Activated effector memory CD4-positive, alpha-beta T cell treated with anti-CD3 and anti-CD28 coated beads, Interleukin-2, amount 50 U/mL, for 16 hours (primary cell): ENCODE results near the gene KLHL35.

Source experiments
- DNase-seq: peaks from one replicate; pipeline ENCODE4 v3.0.0-alpha.2; 2020

KLHL35 gene

DNA sequence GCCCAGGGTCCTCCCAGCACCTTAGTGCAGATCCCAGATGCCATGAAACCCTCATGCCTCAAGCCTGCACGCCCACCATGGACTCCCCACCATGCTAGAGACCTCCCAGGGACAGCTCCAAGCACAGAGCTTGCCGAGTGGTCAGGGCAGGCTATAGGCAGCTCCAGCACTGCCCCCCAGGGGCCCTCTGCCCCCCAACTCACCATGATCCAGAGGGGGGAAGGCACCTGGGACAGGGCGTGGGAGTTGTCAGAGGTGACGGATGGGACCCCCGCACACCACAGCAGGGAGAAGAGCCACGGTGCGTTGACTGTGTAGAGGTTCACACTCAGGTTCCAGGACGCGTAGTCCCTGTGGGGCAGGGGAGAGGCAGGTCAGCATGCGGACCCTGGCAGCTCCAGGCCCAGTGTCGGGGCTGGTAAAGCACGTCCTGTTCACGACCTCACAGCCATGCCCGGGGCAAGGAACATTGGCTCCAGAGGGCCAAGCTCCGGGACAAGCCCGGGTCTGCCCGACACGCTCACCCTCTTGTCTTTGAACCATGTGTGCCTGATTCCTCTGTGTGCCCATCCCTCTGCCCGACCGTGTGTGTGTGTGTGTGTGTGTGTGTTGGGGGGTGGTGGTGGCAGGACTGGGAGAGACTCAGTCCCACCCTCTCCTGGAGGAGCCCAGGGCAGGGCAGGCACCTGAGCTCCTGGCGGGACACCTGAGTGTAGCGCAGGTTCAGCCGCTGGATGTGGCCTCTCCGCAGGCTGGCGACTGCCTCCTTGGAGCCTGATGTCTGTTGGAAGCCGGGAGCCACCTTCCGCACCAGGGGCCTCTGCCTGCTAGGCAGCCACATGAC lies 8.2 kb upstream of the KLHL35 start:
- no peak for DNase-seq

DNA sequence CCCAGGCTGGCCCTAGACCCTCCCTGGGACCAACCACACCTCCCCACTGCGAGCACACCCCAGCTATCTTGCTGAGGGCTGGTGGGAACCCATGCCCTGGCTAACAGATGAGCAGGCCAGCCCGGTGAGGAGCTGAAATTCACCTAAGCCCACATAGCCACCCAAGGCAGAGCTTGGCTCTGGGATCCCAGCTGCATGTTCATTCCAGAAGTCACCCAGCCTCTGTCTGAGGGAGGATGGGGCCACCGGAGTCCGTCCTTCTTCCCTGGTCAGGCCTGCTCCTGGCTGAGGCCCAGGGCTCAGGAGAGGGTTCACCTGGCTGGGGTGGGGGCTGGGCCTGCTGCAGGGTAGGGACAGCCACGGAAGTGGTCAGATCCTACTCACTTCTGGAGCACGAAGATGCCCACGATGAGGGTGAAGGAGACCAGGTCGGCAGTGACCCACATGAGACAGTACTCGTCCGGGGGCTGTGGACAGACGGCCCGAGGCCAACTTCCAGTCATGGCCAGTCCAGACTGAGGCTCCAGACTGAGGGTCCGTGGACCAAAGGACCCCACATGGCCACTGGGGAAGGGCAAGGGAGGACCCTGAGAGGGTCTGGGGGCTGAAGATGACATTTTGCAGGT lies 6.6 kb upstream of the KLHL35 start:
- DNase-seq = no peak

DNA sequence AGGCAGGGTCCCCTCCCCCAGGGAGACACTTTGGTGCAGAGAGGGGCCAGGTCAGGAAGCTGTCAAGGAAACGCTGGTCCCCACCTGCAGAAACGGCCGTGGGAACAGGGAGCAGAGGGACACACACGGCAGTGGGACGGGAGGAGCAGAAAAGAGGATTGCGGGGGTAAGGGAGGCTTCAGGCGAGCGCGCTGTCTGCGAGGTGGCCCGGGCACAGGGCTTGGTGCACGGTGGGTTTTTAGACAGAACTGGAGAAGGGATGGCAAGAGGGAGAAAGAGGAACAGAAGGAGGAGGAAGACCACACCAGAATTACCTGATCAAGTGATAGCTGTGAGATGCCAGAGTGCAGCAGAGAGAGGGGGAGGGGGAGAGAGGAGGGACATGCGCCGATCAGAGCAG lies 6.0 kb upstream of the KLHL35 start:
- DNase-seq = no peak

DNA sequence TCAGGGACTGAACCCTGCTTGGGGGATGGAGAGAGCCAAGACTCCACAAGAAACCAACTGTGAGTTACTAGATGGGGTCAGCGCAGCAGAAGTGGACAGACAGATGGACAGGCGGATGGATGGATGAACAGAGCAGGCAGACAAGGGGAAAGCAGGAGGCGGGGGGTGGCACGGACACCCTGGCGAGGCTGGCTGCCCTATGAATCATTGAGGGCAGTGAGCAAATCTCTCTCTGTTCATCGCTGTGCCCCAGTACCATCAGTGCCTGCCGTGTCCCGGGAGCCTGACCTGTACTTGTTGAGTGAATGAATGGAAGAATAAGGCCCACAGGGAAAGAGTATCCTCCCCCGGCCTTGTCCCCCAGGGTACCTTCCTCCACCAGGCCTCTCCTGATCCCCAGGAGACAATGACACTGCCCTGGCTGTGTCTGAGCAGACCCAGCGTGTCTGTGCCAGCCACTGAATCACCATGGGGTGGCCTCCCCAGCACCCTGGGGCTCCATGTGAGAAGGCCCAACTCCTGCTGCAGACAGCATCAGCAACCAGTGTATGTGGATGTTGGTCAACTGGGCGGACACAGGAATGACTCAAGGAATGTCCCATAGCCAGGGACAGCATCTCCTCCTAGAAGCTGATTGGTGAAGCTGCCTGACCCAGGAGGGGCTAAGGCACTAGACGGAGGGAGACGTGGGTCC lies 5.1 kb upstream of the KLHL35 start:
- no peak for DNase-seq

DNA sequence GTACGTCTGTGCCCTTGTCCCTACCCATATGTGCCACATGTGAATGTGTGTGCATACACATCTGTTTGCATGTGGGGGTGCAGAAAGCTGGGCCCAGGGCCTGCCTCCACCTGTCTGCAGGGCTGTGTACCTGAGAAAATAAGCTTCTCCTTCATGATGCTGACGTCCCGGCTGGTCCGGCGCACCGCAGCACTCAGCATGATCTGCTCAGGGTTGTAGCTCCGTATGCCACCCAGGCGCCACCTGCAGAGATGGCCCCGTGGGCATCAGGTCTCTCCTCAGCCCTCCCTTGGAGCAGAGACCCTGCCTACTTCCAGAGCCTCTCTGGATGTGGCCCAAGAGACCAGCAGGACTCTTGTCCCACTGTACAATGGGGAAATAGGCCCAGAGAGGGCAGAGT lies 3.8 kb upstream of the KLHL35 start:
- DNase-seq = no peak

DNA sequence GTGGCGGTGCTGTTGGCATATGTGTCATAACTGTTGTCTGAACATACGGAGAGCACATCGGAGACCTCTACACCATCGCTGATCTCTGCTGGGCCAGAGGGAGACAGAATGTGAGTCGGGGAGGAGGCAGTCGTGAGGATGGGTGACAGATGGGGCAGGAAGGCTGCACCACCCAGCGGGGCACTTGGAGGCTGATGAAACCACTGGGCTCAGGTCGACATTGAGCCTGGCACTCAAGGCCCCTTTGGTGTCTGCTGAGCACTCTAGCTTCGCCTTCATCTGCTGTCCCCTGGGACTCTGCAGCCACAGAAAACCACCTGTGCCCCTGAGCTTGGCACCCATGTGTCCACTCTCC lies 2.5 kb upstream of the KLHL35 start:
- no peak for DNase-seq

DNA sequence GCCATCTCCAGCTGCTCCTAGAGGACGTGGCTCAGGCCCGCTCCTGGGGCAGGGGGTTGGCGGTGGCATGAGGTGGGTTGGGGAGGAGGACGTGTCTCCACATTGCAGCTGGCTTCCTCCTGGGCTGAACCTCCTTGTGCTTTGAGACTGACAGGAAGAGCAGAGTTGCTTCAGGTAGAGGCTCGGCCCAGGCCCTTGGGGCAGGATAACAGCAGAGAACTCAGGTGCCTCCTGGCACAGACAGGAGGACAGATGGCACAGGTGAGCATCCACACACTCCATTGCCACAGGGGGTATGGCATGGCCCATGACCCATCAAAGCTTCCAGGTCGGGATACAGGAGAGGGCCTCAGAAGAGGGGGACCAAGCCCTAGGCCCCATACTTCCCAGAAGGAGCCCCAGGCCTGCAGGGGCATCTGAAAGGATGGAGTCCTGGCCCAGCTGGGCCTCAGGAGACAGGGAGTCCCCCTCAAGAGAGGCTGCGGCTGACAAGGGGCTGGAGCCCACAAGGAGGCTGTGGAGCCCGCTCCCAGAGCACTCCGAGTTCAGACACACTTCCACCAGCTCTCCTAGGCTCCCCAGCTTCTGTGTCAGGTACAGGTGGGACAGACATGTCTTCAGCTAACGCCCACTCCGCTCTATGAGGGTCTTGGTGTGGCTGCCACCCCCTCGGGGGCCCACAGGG lies 2.0 kb upstream of the KLHL35 start:
- DNase-seq = no peak

DNA sequence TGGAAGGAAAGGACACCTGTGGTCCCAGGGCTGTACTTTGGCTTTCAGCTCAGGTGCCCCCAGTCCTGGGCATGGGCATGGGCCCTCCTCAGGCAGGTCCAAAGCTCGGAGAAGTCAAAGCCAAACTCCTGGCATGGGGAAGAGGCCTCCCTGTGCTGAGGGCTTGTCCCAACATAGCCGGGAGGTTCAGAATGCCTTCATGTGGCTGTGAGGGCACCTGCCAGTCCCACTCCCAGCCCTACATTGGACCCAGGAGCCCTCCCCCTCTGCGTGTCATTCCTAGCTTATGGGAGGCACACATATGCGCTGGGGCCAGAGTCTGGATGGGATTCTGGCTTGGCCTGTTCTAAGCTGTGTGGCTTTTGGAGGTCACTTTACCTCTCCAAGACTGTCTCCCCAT lies 1.0 kb upstream of the KLHL35 start:
- DNase-seq = no peak

DNA sequence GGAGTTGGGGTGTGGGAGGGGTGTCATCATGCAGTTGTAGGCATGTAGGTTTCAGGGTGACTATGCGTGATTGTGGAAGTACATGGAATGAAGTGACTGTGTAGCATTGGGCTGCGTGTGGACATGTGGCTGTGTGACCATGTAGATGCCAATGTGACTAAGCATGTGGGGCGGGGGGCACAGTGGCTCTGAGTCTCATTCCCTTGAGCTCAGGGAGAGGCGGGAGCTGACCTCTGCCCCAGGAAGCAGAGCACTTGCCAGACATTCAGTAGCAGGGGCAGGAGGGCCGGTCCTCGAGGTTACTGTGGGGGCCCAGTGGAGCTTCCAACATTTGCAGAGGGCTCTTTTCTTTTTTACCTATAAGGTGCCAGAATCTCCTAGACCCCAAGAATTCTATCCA lies 440 bp upstream of the KLHL35 start:
- no peak for DNase-seq

DNA sequence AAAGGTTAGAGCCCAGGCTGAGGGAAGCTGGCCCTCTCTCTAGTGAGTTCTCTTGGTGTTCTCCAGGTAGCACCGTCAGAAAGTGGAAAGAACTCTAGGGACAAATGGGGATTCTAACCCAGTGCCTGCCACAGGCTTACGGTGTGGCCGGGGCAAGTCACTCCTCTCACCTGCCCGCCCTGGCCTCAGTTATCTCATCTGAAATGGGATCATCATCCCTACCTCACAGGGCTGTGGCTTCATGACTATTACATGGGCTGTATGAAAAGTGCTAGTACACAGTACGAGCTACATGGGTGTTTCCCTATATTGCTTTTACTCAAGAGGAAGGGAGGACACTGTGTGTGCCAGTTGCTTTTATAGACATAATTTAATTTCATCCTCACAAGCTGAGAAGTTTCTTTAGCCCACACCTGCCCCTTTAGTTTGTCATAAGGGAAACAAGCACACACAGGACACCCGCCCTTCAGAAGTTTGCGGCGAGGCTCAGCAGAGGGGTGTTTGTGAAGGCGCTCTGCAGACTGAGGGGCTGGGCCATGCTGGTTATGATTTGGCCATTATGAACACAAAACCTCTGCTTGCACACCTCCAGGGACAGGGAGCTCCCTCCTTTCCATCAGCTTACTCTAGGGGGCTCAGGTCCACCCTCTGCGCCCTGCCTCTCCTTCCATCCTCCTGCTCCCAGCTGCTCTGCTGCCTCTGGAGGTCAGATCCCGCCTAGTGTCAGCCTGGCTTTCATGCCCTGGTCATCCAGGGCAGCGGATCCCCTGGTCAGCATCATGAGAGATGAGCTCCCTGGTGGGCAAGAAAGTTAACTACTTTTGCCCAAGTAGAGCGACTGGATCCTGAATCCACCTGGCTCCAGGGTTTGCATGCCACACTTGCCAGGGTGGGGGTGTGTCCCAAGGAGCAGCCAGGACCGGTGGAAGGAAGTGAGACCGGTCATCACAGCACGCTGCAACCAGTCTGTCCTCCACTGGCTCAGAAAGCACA lies 1.2 kb downstream of the KLHL35 start:
- DNase-seq = no peak

DNA sequence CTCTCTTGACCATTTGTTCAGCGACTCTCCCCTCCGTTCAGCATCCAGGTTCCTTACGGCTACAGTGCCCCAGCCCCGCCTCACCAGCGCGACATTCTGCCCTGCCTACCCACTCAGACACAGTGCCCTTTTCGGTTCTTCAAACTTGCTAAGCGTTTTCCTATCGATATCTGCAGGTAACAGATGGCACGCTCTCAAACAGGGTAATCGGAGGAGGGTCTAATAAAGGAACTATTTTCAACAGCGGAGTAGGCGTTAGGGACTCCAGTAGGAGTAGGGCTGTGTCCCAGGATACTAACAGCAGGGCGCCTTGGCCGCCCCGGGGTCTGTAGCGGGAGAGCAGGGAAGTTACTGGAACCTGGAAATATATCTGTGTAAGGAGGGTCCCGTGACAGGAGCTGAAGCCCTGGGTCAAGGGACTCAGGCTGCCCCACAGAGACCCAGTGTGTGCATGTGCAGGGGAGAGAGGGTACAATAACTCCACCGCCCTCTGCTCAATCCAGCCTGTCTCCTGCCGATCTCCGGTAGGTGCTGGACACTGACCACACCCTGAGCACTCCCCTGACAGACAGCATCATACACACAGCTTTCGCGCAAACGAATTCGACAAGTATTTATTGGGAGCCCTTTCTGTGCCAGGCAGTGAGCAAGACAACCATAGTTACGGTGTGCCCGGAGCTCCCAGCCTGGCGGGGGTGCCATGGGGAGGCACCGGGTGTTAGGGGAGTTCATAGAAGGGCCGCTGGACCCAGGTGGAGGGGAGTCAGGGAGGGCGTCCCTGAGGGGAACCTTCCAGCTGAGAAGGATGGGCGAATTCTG lies 2.1 kb downstream of the KLHL35 start:
- DNase-seq = no peak

DNA sequence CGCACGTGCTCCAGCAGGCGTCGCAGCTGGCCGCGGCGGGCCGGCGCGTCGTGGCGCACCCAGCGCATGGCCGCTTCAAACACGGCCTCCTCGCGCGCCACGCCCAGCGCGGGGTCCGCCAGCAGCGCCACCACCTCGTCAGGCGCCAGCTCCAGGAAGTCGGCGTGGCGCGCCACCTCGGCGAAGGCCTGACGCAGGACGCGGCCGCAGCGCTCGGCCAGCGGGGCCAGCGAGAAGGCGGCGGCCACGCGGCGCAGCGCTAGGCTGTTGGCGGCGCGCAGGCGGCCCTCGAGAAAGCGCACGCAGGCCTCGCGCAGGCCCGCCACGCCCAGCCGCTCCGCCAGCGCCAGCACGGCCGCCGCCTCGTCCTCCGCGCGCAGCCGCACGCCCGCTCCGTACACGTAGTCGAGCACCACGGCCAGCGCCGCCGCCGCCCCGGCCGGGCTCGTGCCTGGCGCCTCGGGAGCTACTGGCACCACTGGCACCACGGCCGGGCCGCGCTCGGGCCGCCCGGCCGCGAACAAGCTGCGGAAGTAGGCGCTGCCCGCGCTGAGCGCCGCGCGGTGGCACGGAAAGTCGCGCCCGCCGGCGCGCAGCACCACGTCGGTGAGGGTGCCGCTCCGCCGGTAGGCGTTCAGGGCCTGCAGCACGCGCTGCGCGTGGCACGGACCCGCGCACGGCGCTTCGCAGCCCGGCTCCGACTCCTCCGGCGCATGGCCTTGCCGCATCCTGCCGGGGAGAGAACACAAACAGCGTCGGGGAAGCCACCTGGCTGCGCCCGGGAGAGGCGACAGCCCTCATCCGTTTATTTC lies 2.9 kb downstream of the KLHL35 start:
- peak; percentile 86 for DNase-seq

DNA sequence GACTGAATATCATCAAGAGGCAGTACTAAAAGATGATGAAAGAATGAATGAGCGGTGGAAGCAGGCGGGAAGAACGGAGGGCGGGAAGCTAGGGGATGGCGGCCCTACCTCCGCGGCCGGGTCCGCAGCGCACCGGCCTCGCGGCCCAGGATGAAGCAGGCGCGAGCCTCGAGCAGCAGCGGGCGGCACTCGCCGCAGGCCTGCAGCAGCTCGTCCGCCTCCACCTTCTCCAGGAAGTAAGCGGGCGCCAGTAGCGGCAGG lies 3.4 kb downstream of the KLHL35 start:
- no peak for DNase-seq

DNA sequence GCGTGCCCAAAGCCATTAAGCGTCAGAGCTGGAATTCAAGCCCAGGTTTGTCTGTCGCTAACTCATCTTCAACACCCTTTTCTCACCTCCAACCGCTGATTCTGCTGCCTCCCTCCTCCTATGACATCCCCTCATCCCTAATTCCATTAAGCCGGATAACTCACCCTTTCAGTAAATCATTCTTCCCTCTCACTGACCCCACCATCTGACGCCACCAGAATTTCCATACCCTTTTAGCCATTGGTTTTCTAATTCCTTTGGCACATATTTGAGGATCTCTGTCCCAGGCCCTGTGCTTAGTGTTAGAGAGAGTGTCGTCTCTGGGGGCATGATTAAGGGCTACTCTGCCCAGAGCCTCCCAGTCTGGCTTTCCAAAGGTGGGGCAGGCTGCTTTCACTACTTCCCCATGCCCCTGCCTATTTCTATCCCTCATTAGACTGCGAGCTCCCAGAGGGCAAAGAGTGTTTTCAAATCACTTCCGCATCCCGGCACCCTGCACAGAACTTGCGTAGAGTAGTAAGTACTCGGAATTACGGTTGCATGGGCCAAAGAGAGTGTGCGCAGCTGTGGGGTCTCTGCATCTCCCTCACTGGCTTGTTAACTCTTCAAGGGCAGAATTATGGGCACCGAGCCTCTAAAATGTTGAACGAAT lies 3.9 kb downstream of the KLHL35 start:
- DNase-seq = no peak

DNA sequence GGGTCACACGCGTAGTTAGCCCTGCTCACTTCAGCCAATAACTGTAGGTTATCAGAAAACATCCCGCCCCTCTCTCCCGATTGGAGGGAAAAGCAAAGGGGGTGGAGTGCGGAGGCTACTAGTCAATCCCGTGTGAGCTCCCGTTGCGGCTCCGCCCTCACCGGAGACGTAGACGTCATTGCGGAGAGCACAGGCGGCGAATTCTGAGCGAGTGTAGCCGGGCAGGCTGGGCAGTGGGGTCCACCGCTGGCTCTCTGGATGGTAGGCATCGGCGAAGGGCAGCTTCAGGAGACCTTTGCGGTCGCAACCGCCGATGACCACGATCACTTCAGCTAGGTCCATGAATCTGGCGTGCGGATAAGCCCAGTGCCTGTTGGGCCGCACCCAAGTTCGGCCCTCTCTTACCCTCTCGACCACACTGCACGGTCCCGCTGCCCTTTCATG lies 4.7 kb downstream of the KLHL35 start:
- DNase-seq = peak; percentile 89

DNA sequence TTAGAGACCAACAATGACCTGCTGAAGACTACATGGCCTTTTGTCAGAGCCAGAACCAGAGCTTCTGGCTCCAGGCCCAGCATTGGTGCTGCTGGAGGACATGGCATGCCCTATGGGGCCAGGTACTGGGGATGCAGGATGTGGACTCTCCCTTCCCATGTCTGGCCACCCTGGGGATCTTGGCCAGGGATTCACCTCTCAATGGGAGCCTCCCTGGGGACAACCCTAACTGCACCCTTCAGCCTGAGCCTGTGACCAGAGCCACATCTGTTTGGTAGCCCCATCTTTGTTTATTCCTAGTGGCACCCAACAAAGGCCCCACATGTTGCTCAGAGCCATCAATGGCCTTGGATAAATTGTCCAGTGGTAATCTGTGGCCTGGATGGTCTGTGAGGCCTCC lies 5.8 kb downstream of the KLHL35 start:
- DNase-seq = no peak

DNA sequence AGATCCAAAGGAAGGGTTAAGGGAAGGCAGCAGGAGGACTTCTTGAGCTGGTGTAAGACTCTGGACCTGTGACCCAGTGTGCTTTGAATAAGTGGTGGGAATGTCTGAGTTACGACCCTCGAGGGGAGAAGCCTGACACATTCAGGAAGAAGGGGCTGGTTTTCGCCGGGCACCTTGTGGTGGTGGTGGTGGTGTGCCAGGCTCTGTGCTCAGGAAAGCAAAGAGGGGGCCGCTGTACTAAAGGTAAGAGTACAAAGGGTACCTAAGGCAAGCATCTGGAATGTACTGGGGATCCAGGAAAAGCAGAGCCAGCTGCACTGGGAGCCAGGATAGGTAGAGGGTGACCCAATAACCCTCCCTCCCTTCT lies 6.3 kb downstream of the KLHL35 start:
- DNase-seq = no peak

DNA sequence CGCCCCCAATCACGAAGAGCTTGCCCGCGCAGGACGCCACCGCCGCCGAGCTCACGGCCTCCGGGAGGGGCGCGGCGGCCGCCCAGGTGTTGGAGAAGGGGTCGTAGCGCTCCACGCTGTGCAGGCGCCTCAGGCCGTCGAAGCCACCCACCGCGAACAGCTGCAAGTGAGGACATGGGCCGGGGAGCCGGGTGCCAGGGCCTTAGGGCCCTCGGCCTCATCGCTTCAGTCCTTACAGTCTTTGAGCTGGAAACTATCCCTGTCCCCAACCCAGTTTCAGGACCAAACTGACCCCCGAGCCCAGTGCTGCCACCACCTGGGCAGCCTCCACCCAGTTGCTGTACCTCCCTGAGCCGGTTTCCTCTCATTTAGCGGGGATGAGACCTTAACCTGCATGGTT lies 7.6 kb downstream of the KLHL35 start:
- DNase-seq = no peak

DNA sequence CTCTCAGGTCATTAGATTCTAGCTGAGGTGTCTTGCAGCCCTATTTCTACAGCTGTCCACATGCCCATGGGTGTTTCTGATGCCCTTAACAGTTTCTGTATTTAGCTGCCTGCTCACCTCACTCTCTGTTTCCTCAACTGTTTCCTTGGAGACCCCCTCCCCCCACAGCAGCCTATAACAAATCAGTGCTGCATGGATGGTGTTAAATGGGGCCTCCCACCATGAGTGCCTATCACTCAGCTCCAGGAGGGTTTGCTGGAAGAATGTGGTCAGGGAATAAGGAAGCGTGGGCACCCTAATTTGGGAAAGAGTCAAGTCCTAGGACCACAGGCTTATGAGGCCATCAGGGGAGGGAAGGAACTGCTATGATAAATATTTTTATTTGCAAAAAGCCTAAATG lies 8.6 kb downstream of the KLHL35 start:
- DNase-seq = no peak

DNA sequence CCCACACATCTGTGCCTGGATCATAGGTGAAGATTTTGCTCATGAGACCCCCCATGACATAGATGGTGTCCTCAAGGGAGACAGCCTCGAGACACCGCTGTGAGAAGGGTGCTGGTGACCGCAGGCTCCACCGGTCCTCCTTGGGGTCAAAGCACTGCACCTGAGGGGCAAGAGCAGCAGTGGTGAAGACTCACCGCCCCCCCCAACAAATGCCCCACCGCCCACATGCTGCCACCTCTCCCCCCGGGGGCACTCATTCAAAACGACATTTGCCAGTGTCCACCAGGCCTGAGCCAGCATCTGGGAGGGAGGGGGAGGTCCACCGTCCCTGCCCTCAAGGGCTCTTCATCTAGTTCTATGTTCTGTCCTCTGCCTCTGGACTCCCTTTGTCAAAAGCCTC lies 9.3 kb downstream of the KLHL35 start:
- no peak for DNase-seq
